ENCODE results near the gene NRG2. TPM values are rescaled to one million over a fixed set of nuclear protein-coding genes. Genes with fewer than 3 reads are reported as not detected.

Gene NRG2
- total RNA-seq, 1 experiment from 2014 or later = 3.5 TPM

DNA sequence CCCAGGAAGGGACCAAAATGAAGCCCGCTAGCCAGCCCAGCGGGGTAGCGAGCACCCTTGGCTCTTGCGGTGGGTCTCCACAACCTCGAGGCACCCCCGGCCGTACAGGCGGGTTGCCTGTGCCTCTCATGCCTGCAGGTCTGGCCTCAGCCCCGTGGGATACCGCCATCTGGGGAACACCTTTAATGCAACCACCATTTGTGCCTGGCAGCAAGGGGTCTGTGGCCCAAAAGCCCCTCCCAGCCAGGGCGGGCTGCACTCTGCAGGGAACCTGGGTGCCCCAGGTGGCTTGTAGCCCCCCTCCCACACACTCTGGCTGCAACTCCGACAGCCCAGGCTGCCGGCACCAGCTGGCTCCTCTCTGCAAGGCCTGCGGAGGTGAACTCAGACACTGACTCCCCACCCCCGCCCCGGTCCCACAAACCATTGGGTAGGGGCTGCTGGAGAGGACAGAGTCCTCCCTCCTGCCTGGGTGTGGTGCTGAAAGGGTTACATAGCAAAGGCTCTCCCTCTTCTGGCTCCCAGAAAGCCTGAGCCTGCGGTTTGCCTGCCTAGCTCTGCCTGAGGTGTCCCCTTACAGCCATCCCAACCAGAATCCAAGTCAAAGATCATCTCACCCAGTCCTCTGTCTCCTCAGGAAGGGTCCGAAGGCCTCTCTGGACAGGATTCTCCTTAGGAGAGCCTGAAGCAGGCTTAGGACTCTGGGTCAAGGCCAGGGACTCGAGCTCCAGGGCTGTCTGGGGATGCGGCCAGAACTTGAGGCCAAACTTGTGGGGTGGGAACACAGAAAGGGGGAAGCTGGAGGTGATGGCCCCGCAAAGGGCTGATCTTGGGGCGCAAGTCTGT lies 138.1 kb downstream of the NRG2 start:
- DNase-seq (ENCODE audit: low spot score) = no peak

DNA sequence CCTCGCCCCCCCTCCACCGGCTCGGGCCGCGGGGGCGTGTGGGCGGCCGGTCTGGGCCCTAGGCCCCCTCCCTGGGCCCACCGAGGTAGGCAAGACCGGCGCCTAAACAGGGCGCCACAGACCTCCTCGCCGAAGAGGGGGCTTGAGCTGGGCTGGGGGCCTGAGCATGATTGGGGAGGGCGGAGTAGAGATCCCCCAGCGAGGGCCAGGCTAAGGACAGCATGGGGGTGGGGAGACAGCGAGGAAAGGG lies 138.6 kb downstream of the NRG2 start:
- DNase-seq (ENCODE audit: low spot score) = no peak

DNA sequence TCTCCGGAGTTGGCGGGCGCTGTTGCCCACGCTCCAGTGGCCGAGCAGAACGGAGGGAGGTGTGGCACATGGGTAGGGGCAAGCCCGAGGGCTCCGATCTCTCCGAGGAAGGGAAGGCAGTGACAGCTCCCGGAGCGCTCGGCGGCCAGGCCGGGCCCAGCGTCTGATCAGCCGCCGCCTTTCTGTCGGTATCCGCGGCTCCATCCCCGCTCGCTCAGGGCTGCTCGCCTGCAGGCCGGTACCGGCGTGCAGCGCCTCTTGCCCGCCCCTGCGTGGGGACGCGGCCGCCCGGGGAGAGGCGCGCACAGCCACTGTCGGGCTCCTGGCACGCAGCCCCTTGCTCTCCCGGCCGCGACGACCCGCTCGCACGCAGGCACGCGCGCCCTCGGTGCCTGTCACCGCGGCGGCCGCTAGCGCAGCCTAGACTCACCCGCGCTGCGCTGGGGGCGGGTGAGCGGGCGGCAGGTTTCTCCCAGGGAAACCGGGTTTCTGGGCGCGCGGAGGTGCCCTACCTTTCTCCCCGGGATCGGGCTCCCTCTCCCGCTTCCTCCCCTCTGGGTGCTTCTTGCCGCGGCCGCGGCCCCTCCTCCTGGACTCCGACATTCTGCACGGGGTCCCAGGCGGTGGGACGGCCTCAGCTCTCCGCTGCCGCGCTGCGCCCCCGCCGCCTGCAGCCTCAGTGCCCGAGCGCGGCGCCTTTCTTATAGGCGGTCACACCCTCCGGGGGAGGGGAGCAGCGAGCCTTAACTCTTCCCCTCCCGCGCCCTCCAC lies 139.1 kb downstream of the NRG2 start:
- no peak for DNase-seq (ENCODE audit: low spot score)

DNA sequence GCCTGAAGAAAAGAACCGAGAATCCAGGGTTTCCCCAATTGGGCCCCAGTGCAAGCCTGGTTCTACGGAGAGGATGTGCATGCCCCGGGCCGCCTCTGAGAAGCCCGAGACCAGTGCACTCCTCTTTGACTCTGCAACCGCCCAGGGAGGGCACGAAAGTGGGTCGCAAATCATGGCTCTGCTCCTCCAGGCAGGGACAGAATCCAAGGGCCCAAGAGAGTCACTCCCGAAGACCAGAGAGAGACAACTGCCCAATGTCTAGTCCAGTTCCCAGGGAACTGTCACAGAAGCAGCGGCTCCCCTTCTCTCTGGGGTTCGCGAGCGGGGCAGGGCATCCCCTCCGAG lies 139.7 kb downstream of the NRG2 start:
- no peak for DNase-seq (ENCODE audit: low spot score)

DNA sequence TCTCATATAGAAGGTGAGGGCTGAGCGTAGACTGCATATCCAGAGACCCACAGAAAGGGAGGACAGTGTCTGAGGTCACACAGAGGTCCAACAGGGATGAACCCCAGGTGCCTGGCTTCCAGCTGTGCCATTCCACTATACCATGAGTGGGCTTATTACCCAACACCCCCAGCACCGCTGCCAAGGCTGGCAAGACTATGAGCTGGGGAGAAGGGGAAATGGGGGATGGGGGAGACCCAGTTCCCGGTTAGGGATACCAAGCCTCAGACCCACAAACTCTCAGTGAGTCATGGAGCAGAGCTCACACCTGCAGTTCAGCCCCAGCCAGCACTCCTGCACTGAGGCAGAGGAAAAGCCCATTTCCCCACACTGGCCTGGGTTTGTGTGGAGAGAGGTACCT lies 141.1 kb downstream of the NRG2 start:
- DNase-seq (ENCODE audit: low spot score) = no peak

DNA sequence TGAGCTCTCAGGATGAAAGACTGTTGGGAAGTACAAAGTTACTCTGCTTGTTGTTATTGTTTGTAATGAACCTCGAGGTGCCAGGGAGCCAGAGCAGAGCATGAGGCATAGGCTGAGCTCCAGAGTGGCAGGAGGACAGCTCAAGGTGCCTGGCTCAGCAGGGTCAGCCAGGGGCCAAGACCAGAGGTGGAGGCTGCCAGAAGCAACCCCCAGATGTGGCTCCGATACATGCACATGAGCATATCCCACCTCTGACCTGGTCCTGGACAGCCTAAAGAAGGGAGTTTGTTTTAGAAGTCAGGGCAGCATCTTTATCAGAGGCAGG lies 141.9 kb downstream of the NRG2 start:
- no peak for DNase-seq (ENCODE audit: low spot score)

DNA sequence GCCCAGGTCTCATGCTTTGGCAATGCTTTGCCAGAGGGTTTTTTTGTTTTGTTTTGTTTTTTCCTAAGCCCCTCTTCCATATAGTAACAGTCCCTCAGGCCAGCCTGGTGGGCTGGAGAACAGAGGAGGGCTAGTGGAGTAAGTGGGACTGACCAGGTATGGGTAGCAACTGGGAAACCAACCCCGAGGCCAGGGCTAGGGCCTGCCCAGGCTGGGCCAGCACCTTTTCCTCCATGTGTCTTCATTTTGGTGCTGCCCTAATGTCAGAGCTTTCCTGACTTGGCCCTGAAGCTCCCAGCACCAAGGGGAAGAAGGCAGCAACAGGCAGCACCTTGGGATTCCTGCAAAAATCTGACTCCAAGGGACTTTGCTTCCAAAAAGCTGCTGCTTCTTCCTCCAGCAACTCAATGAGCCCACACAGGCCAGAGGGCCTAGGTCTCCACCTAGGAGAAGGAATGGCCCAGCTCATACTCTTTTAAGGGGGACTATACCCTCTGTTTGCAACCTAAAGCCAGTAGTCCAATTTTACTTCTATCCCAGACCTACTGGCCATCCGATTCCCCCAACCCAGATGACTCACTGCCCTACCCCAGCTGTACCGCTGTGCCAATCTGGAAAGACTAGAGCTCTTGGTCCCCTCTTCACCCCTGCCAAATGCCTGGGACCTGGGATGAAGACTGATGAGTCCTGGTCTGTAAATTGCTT lies 142.4 kb downstream of the NRG2 start:
- DNase-seq (ENCODE audit: low spot score) = no peak

DNA sequence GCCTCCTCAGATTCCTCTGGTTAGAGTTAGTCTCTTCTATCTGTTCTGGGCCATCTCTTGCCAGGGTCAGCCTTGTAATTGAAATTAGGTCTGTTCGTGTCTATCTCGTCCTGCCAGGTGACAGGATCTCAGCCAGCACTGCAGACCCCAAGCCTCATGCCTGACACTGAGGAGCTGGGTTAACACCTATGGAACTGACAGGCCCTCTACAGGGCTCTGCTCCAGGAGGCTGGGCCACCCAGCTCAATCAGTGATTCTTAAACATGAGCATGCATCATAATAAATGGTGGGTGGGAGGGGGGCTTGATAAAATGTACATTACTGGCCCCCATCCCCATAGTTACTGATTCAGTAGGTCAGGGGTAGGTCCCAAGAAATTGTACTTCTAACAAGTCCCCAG lies 144.1 kb downstream of the NRG2 start:
- no peak for DNase-seq (ENCODE audit: low spot score)

DNA sequence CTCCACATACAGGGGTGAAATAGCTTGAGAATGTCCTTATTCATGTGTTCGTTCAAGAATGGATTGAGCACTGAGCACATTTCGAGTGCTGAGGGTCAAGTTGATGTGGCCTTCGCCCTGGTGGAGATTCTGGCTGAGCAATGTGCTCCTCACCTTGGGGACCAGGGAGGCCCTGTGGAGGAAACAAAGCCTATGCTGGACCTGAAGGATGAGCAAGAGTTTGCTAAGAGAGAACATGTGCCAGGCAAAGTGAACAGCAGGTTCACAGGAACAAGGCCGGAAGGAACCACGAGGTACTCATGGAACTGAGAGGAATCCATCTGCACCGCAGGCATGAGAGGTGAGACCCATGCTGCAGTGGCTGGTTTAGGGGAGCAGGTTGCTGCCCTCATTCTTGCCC lies 145.1 kb downstream of the NRG2 start:
- DNase-seq (ENCODE audit: low spot score) = no peak

DNA sequence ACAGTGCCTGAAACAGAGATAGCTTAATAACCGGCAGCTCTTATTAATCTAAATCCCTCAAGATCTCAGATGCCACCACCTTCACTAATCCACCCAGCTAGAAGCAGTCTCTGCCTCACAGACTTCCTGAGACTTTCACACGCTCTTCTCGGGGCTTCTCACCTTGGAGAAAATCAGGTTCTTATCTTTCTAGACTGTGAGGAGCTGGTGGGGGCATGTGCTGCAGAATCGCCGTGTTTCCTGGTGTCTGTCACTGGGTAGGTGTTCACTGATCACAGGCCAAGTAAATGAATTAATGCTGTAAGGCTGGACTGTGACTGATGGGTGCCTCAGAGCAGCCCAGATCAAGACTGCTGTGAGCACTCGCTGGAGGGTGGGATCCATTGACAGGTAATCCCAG lies 145.8 kb downstream of the NRG2 start:
- DNase-seq (ENCODE audit: low spot score) = no peak

DNA sequence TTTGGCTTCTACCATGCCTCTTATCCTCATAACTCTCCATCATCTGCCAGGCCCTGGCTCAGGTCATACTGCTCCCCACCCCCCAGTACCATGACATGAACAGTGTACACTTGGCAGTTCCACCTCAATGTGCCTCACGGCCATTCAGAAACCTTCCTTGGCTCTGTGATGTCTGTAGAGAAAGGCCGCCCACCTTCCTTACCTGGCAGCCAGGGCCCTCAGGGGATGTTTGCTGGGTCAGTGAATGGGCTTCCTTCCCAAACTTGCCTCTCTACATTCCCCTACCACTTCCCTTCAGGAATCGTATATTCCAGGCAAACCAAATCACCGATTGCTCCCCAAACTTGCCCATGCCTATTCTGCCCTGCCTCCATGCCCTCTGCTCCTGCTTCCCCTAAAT lies 146.4 kb downstream of the NRG2 start:
- no peak for DNase-seq (ENCODE audit: low spot score)

DNA sequence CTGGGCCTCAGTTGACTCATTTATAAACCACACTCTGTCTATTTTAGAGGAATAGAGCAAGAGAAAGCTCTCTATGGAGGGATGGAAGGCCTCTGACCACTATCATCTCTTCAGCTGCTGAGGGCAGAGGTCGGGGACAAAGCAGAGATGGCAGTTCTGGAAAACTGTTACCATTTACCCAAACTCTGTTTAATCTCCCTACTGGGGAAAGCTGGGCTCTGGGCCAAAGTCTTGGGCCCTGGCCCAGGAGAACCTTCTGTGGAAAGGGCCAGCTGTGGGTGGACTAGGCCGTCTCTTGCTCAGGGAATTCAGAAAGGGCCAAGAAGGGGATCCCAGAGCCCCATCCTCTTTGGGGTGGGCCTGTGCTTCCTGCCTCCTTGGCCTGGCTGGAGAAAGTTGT lies 147.5 kb downstream of the NRG2 start:
- no peak for DNase-seq (ENCODE audit: low spot score)

DNA sequence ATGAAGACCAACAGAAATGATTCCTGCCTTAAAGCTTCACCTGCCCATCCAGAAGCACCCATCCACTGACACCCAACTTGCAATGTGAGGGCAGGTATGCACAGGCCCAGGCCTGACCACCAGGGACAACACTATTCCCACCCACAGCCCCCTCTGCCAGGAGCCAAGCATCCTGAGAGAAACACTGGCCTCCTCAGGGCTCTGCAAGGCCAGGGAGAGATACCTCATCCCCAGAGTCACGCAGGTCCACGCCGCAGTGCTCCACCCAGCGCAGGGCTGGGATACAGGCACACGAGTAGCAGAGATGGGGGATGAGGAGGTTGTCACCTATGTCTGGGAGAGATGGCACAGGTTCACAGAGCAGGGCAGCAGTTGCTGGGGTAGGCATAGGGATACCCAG lies 148.1 kb downstream of the NRG2 start:
- no peak for DNase-seq (ENCODE audit: low spot score)

DNA sequence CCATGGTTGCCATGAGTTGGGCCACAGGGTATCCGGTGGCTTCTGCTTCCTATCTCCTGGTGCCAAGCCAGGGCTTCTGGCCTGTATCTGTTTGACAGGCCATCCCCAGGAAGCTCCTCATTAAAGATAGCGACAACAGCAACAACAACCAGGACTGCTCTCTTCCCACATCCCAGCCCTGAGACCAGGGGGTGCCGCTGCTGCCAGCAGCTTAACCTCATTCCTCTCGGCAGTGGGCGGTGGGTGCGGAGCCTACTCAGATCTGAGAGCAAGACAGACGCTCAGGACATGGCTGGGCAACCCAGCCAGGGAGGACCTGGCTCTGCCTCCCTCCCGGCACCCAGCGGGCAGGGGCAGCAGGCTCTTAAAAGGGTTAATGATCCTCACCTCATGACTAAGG lies 149.2 kb downstream of the NRG2 start:
- no peak for DNase-seq (ENCODE audit: low spot score)

DNA sequence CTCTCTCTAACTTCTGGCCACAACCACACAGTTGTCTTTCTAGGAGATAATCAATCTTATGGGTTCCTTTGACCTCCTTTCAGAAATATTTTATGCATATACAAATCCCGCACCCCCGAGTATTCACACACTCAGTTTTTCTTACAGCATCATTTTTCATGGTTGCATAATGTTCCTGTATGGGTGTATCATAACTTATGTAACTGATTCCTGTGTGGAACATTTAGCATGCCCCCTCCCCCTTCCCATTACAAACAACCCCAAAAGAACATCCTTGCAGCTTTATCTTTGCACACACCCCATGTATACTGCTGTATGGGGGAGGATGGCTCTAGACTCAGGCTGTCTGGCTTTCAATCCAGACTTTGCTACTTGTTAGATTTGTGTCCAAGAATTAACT lies 153.7 kb downstream of the NRG2 start:
- no peak for DNase-seq (ENCODE audit: low spot score)

DNA sequence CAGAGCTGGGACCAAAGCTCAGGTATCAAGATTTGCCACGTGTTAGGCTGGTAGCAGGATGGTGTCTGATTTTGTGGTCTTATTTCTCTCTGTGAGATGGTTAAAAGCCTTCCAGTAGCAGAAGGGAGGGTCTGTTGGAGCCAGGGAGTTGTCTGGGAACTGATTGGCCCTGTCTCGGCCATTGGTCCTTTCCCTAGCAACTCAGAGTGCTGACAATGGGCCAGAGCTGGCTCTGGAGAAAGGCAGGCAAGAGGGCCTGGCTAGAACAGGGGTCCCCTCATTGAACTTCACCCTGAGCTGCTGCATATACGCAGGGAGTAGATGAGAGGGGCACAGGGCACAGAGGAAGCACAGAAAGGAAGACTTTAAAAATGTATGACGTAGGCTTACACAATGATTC lies 154.7 kb downstream of the NRG2 start:
- no peak for DNase-seq (ENCODE audit: low spot score)

DNA sequence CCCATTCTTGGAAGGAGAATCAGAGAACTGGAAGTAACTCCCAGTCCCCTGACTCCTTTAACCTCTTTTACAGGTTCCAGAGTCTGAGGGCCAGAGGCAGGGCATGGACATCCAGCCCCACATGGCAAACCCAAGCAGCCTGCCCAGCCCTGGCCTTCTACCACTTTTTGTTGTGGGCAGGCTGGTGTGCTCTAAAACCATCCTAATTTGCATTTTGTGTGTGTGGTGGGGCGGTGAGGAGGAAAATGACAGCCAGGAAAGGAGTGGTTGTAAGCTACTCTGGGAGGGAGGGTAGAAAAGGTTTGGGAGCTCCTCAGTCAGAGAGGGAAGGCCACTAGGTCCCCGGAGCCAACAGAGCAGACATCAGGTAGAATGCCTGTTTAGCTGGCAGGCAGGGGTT lies 156.9 kb downstream of the NRG2 start:
- DNase-seq (ENCODE audit: low spot score) = no peak

DNA sequence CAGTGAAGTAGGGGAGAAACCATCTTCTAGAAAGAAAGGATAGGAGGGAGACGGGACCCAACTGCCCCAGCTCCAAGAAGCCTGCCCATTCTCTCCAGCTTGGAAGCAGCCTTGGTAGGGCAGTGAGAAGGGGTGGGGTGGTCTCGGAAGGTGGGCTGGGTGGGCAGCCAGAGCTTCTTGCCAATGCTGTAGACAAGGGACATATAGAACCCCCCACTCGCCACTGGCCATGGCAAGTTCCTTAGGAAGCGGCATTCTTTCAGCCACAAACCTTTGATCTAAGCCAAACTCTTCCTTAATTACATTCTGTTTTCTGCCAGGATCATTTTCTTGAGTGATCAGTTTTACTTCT lies 157.3 kb downstream of the NRG2 start:
- no peak for DNase-seq (ENCODE audit: low spot score)

DNA sequence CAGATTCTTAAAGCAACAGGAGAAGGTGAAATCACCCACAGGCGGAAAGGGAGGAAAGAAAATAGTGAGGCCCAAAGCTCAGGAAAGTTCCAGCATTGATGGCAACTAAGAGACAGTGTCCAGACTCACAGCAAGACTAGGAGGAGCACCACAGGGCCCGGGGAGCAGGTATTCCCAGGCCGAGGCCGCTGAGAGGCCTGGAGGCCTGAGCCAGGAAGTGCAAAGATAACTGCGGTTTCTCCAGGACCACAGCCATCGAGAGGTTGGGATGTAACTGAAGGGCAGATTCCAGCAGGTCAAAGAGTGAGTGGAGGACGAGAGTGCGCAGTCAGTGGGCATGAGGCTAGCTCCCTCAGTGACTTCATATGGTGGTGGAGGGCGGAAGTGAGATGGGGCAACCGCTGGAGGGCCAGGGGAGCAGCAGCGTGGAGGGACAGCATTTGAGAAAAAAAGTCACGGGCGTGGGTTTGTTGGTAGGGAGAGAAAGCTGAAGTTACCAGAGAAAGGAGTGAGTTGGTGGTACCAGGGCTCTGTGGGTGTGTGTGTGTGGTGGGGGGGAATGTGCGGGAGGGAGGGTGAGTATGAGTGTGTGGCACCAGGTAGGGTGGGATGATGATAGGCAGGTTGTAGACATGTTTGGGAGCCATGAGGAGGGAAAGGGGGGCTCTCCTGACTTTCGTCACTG lies 157.8 kb downstream of the NRG2 start:
- DNase-seq (ENCODE audit: low spot score) = no peak

DNA sequence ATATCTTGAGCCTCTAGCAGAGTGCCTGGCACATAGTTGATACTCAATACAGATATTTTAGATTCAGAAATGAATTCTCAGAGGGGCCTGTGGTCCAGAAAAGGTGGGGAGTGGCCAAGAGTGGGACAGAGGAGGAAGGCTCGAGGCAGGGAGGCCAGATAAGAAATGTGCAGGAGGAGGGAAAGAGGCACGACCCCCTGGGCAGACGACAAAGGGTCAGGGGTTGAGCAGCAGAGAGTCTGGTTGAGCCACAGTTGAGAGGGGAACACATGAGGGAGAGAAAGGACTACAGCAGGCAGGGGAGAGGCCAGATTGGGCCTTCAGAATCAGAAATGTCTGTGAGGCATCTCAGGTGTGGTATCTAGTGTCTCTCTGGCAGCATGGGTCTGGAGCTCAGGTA lies 158.4 kb downstream of the NRG2 start:
- DNase-seq (ENCODE audit: low spot score) = no peak

DNA sequence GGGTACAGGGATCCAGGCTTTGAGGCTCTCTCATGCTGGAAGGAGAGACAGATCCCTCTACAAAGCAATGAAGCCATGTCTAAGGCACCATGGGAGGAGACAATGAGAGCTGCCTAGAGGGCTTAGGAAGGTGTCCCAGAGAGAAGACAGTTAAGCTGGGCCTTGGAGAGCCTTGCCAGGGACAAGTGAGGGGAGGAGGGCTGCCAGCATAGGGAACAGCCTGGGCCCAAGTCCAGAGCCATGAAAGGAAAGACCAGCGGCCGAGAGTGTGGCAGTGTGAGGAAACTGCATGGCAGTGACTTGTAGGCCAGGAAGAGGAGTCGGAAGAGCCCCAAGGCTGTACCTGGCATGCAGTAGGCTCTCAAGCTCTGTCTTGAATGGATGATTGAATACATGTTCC lies 159.0 kb downstream of the NRG2 start:
- no peak for DNase-seq (ENCODE audit: low spot score)

DNA sequence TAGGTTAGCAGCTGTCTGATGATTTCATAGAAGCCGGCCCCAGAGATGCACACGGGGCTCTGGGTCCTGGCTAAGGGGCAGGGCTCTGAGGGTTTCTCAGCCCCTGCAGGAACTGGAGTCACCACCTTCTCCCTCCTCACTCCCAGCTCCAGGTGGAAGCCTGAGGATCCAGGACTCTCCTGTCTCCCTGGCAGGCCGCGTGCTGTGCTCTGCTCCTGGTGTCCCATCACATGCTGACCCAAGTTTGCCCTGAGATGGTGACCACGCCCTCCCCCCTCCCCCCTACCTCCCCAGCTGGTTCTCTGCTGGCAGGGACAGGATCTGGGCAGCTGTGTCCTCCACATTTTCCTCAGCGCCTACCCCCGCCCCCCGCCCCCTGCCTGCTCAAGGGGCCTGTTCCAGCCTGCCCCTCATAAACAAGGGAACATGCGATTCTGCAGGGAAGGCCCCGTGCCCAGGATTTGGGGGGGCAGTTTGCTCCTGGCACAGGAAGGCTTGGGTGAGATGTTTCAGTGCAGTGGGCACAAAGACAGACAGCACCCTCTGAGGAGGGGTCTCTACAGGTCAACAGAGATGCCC lies 160.0 kb downstream of the NRG2 start:
- DNase-seq (ENCODE audit: low spot score) = no peak

DNA sequence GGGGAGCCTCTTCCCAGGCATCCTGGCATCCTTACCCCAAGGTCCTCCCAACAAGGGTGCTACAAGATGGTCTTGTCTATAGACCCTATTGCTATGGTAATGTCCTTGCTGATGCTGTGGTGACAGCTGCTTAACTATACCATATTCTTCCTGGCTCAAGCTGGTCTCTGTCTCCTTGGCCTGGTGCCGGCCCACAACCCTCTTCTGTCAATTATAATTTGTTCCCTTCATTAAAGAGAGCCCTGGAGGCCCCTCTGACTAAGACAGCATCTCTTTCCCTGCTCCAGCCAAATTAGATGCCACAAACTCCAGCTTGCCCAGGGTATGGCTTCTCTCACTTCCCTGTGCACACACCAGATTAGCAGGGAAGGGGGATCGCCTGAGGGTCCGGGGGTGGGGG lies 160.8 kb downstream of the NRG2 start:
- DNase-seq (ENCODE audit: low spot score) = no peak
